Natural killer cell (primary cell): ENCODE measurements around the gene ITGB4. TPM values are rescaled to one million over a fixed set of nuclear protein-coding genes. Genes with fewer than 3 reads are reported as not detected.

Experiments used
- ATAC-seq, 3 donors: fragments of 150-1000 bp in 2 of 3; fragments of 200-7000 bp in 1 of 3; cut with Tn5 transposase; 1 replicate in 1 of 3; 2 replicates in 2 of 3; pipeline ENCODE4 v1.10.0; 2021; ENCODE audit warnings: mild to moderate bottlenecking in 2 of 3, moderate library complexity in 2 of 3
- DNase-seq, 2 donors: peaks; one replicate each; pipeline versions ENCODE4 v3.0.0 to v3.0.0-alpha.2; 2013 to 2021; ENCODE audit warnings: mixed read lengths in 1 of 2
- H3K27ac ChIP-seq: one replicate; pipeline ENCODE4 v1.5.1; 2013; ENCODE audit warnings: mild to moderate bottlenecking, low read length
- H3K27me3 ChIP-seq: one replicate; pipeline ENCODE4 v1.6.1; 2013; ENCODE audit warnings: low read length; ENCODE audit not compliant: control insufficient read depth, insufficient read depth
- H3K36me3 ChIP-seq: one replicate; pipeline ENCODE4 v1.6.1; 2013; ENCODE audit warnings: low read length; ENCODE audit not compliant: control insufficient read depth, insufficient read depth
- H3K4me1 ChIP-seq: one replicate; pipeline ENCODE4 v1.6.1; 2013; ENCODE audit warnings: low read length; ENCODE audit not compliant: control insufficient read depth, insufficient read depth
- H3K4me3 ChIP-seq: one replicate; pipeline ENCODE4 v1.5.1; 2013; ENCODE audit warnings: low read length
- H3K9me3 ChIP-seq: one replicate; pipeline ENCODE4 v1.6.1; 2013; ENCODE audit warnings: low read length; ENCODE audit not compliant: control insufficient read depth, insufficient read depth
- H3K27ac Mint-ChIP-seq, 2 donors: one replicate each; pipeline ENCODE4 v1.8.0; 2022; ENCODE audit warnings: mild to moderate bottlenecking in 2 of 2, mixed read lengths in 2 of 2, moderate library complexity in 1 of 2
- H3K27me3 Mint-ChIP-seq, 2 donors: one replicate each; pipeline ENCODE4 v1.8.0; 2022; ENCODE audit warnings: low read depth in 2 of 2, mixed read lengths in 2 of 2
- H3K36me3 Mint-ChIP-seq: one replicate; pipeline ENCODE4 v1.8.0; 2022; ENCODE audit warnings: mixed read lengths
- H3K4me1 Mint-ChIP-seq, 2 donors: one replicate each; pipeline ENCODE4 v1.8.0; 2022; ENCODE audit warnings: mixed read lengths in 2 of 2
- H3K4me3 Mint-ChIP-seq: one replicate; pipeline ENCODE4 v1.8.0; 2022; ENCODE audit warnings: mild to moderate bottlenecking, moderate library complexity, mixed read lengths
- H3K9me3 Mint-ChIP-seq, 2 donors: one replicate each; pipeline ENCODE4 v1.8.0; 2022; ENCODE audit warnings: mixed read lengths in 2 of 2
- CTCF ChIP-seq: fragments of 200-600 bp; IDR thresholded peaks from one replicate; pipeline ENCODE4 v1.8.0; 2022; ENCODE audit warnings: antibody characterized with exemption
- WGBS: methylation state at CpG from one replicate; pipeline ENCODE4 v1.1.7; 2013; ENCODE audit warnings: missing lambda C conversion rate; ENCODE audit not compliant: insufficient coverage; 5-methylcytosine and 5-hydroxymethylcytosine counted together
- intact Hi-C: fragments of 100-400 bp; cut with micrococcal nuclease; formaldehyde crosslinking; loops from one replicate; pipeline ENCODE4 v1.14.2; 2022
- total RNA-seq, 4 donors: library from RNA; stranded (reverse); fragments of 120-200 nt in 1 of 4; gene quantifications; one replicate each; pipeline versions ENCODE4 v1.2.3 to v1.2.4, GENCODE V29; 2013 to 2022

Gene ITGB4
- total RNA-seq, 3 donors from 2014 or later (not counting 1 experiment from before 2014, with no cell fraction given), result 0.38 to 1.0 (median 0.68) TPM

- no peaks in the 10 kb centered on the region for H3K36me3 Mint-ChIP-seq
- 83% methylated on average over 14 of the region's 14 CpGs for WGBS
Observed at GRCh38 chr17:75691801-75692626, 29.2 kb upstream of the ITGB4 start.

GRCh38 chr17:75692976-75693375 lies 28.3 kb upstream of the ITGB4 start:
- H3K9me3 ChIP-seq, result no peaks in the 10 kb centered on the region
- no peaks in the 10 kb centered on the region for H3K27me3 ChIP-seq
- ATAC-seq (no peak), DNase-seq (no peak)
- Mint-ChIP-seq H3K27ac (no peak overlapping the region), H3K4me3 (no peak overlapping the region), H3K27me3 (no peaks in the 10 kb centered on the region), H3K9me3 (no peaks in the 10 kb centered on the region), H3K36me3 (no peaks in the 10 kb centered on the region), H3K4me1 (peaks cover 46 to 49% of the 10 kb centered on the region in 2 donors)
- H3K4me1 ChIP-seq, result peaks cover 36% of the 10 kb centered on the region
- H3K36me3 ChIP-seq, result peaks cover 55% of the 10 kb centered on the region
- H3K27ac ChIP-seq, result no peak overlapping the region
- over 99% methylated on average over 13 of the region's 13 CpGs for WGBS
- TF ChIP-seq CTCF, result no peak
- intact Hi-C loops, result no loop called here
- no peak overlapping the region for H3K4me3 ChIP-seq

More at GRCh38 chr17:75691801-75692626, 29.2 kb upstream of the ITGB4 start:
- TF ChIP-seq CTCF, result no peak
- intact Hi-C loops, result no loop called here
- DNase-seq, result no peak
- Mint-ChIP-seq H3K27me3 (no peaks in the 10 kb centered on the region), H3K27ac (peak overlapping the region; percentile 31 to 79), H3K4me3 (peak overlapping the region; percentile 31), H3K9me3 (no peaks in the 10 kb centered on the region), H3K4me1 (peaks cover 48 to 52% of the 10 kb centered on the region in 2 donors)
- Histone ChIP-seq H3K36me3 (peaks cover 51% of the 10 kb centered on the region), H3K27ac (no peak overlapping the region), H3K27me3 (no peaks in the 10 kb centered on the region), H3K9me3 (no peaks in the 10 kb centered on the region), H3K4me1 (peaks cover 45% of the 10 kb centered on the region), H3K4me3 (no peak overlapping the region)
- ATAC-seq, result no peak

GRCh38 chr17:75693500-75694481 lies 27.5 kb upstream of the ITGB4 start:
- H3K4me1 ChIP-seq, result peaks cover 28% of the 10 kb centered on the region
- Mint-ChIP-seq H3K36me3 (no peaks in the 10 kb centered on the region), H3K4me3 (no peak overlapping the region), H3K4me1 (peaks cover 39 to 42% of the 10 kb centered on the region in 2 donors), H3K9me3 (no peaks in the 10 kb centered on the region), H3K27ac (no peak overlapping the region), H3K27me3 (no peaks in the 10 kb centered on the region)
- no peak for ATAC-seq
- no peak overlapping the region for H3K4me3 ChIP-seq
- TF ChIP-seq CTCF, result no peak
- H3K27ac ChIP-seq, result no peak overlapping the region
- H3K36me3 ChIP-seq, result peaks cover 55% of the 10 kb centered on the region
- WGBS, result 93% methylated on average over 19 of the region's 19 CpGs
- no peak for DNase-seq
- intact Hi-C loops, result no loop called here
- no peaks in the 10 kb centered on the region for H3K27me3 ChIP-seq
- no peaks in the 10 kb centered on the region for H3K9me3 ChIP-seq
